Keratinocyte (primary cell): Measurements from ENCODE around the gene BPIFA3. TPM values are rescaled to one million over a fixed set of nuclear protein-coding genes. Genes with fewer than 3 reads are reported as not detected.

Experiments
- DNase-seq: peaks from one replicate; pipeline ENCODE4 v3.0.0-alpha.2; 2011; ENCODE audit warnings: low read depth, missing footprints, low spot score
- FAIRE-seq: peaks from 2 replicates; lab custom pipeline; 2011; peaks lifted over from hg19 to GRCh38; lab: Jason Lieb, UNC
- H2AFZ ChIP-seq: 2 replicates; pipeline ENCODE4 v1.6.0; 2012; ENCODE audit warnings: low read length, control low read depth, inconsistent platforms; ENCODE audit not compliant: control insufficient read depth
- H3K27ac ChIP-seq: 2 replicates; pipeline ENCODE4 v1.5.1; 2011; ENCODE audit warnings: low read length; ENCODE audit not compliant: control insufficient read depth, insufficient read depth
- H3K27me3 ChIP-seq: 3 replicates; pipeline ENCODE4 v1.6.0; 2011; ENCODE audit warnings: low read length; ENCODE audit not compliant: control insufficient read depth, insufficient read depth; ENCODE audit errors: extremely low read depth
- H3K36me3 ChIP-seq, 2 experiments: 2 replicates in 1 of 2; 3 replicates in 1 of 2; pipeline ENCODE4 v1.5.1; 2011; ENCODE audit warnings: low read length in 2 of 2, mild to moderate bottlenecking in 1 of 2; ENCODE audit not compliant: control insufficient read depth in 2 of 2, insufficient read depth in 2 of 2; ENCODE audit errors: extremely low read depth in 1 of 2
- H3K4me1 ChIP-seq: 3 replicates; pipeline ENCODE4 v1.5.1; 2011; ENCODE audit warnings: low read length; ENCODE audit not compliant: control insufficient read depth, insufficient read depth; ENCODE audit errors: extremely low read depth
- H3K4me2 ChIP-seq: 3 replicates; pipeline ENCODE4 v1.6.0; 2011; ENCODE audit warnings: low read depth, low read length; ENCODE audit not compliant: control insufficient read depth, insufficient read depth; ENCODE audit errors: extremely low read depth
- H3K4me3 ChIP-seq, 3 experiments: fragments of 200-600 bp in 1 of 3; sonication (generic) in 1 of 3; 2 replicates in 2 of 3; 3 replicates in 1 of 3; pipeline ENCODE4 v1.5.1; 2011 to 2016; ENCODE audit warnings: low read length in 3 of 3, mild to moderate bottlenecking in 3 of 3, control low read depth in 2 of 3, inconsistent platforms in 1 of 3, low read depth in 1 of 3, mixed read lengths in 1 of 3, mixed run types in 1 of 3, moderate library complexity in 1 of 3; ENCODE audit not compliant: control insufficient read depth in 2 of 3, insufficient read depth in 2 of 3; ENCODE audit errors: extremely low read depth in 1 of 3
- H3K79me2 ChIP-seq: 2 replicates; pipeline ENCODE4 v1.6.0; 2012; ENCODE audit warnings: low read length; ENCODE audit not compliant: control insufficient read depth, insufficient read depth
- H3K9ac ChIP-seq: 3 replicates; pipeline ENCODE4 v1.6.0; 2011; ENCODE audit warnings: low read length; ENCODE audit not compliant: control insufficient read depth, insufficient read depth; ENCODE audit errors: extremely low read depth
- H3K9me1 ChIP-seq: 3 replicates; pipeline ENCODE4 v1.6.0; 2011; ENCODE audit warnings: low read length; ENCODE audit not compliant: control insufficient read depth, insufficient read depth; ENCODE audit errors: extremely low read depth
- H3K9me3 ChIP-seq: 2 replicates; pipeline ENCODE4 v1.5.1; 2012; ENCODE audit warnings: low read depth, low read length; ENCODE audit not compliant: control insufficient read depth
- H4K20me1 ChIP-seq: 3 replicates; pipeline ENCODE4 v1.6.0; 2011; ENCODE audit warnings: low read length; ENCODE audit not compliant: control insufficient read depth, insufficient read depth; ENCODE audit errors: extremely low read depth
- CTCF ChIP-seq, 3 experiments: IDR thresholded peaks in 1 of 3; conservative IDR thresholded peaks in 1 of 3; optimal IDR thresholded peaks in 1 of 3; 2 replicates in 2 of 3; 3 replicates in 1 of 3; pipeline versions ENCODE3 to v1.5.1; 2011; ENCODE audit warnings: low read length in 3 of 3, mild to moderate bottlenecking in 3 of 3, moderate library complexity in 2 of 3, control low read depth in 1 of 3, inconsistent platforms in 1 of 3; ENCODE audit not compliant: insufficient read depth in 2 of 3; ENCODE audit errors: extremely low read depth in 1 of 3
- EZH2 ChIP-seq: IDR thresholded peaks from one replicate; pipeline ENCODE4 v1.6.1; 2012; ENCODE audit warnings: inconsistent platforms, mild to moderate bottlenecking, low read length, moderate library complexity
- dilution Hi-C: fragments of 300-500 bp; cut with MboI; formaldehyde crosslinking; loops from one replicate; pipeline ENCODE4 v1.7.0; 2020; ENCODE audit warnings: low sequenced_read_pairs; ENCODE audit not compliant: extremely low pct_ligation_motif_present
- polyA plus RNA-seq, 5 experiments: library from polyadenylated mRNA; depleted of rRNA in 3 of 5; stranded (reverse) in 3 of 5; stranded (forward) in 1 of 5; unstranded in 1 of 5; fragments of >200 nt; gene quantifications; 1 replicate in 1 of 5; 2 replicates in 3 of 5; 3 replicates in 1 of 5; pipeline versions ENCODE4 v1.2.1 to v1.2.3, GENCODE V29; 2011 to 2012; ENCODE audit warnings: missing spikeins in 2 of 5, low read depth in 1 of 5, low replicate concordance in 1 of 5

Gene BPIFA3
- polyA plus RNA-seq, 1 donor (not counting 4 experiments of a cell fraction or from before 2014, with no cell fraction given): not detected

GRCh38 chr20:33235696-33236095 is 18.5 kb downstream of the BPIFA3 start, which contains the start of gene BPIFA1:
TSS of gene BPIFA1 (plus strand) at chr20:33235996. CDS start at chr20:33237712, 1,716 bp downstream.
- no peaks in the 10 kb centered on the region for H3K36me3 ChIP-seq
- H3K9me3 ChIP-seq: no peaks in the 10 kb centered on the region
- FAIRE-seq (no peak), DNase-seq (no peak)
- H3K27ac ChIP-seq: no peak within 1 kb of the TSS
- peaks cover 3% of the 10 kb centered on the region for H3K27me3 ChIP-seq
- H3K4me3 ChIP-seq: no peak within 1 kb of the TSS
- no peak for TF ChIP-seq CTCF (optimal IDR thresholded peaks at IDR 0.05 in 1 of 3, IDR thresholded peaks at IDR 0.05 in 1 of 3, conservative IDR thresholded peaks at IDR 0.05 in 1 of 3; ENCODE audit: extremely low read depth in 1 of 3, insufficient read depth in 2 of 3, low read length in 3 of 3)
- TF ChIP-seq EZH2: no peak
- H3K9ac ChIP-seq: no peak within 1 kb of the TSS
- H3K4me2 ChIP-seq: no peak within 1 kb of the TSS
- H2AFZ ChIP-seq: no peak within 1 kb of the TSS
- H3K4me1 ChIP-seq: no peaks in the 10 kb centered on the region
- H3K9me1 ChIP-seq: no peaks in the 10 kb centered on the region
- dilution Hi-C loops: no loop called here
- no peaks in the 10 kb centered on the region for H4K20me1 ChIP-seq
- H3K79me2 ChIP-seq: no peaks in the 10 kb centered on the region

GRCh38 chr20:33236351-33236750 is 19.2 kb downstream of the BPIFA3 start:
- Histone ChIP-seq H2AFZ (no peak overlapping the region), H4K20me1 (no peaks in the 10 kb centered on the region), H3K9me1 (no peaks in the 10 kb centered on the region), H3K79me2 (no peaks in the 10 kb centered on the region), H3K27ac (no peak overlapping the region), H3K4me3 (no peak overlapping the region), H3K36me3 (no peaks in the 10 kb centered on the region), H3K27me3 (peaks cover 3% of the 10 kb centered on the region), H3K9me3 (no peaks in the 10 kb centered on the region), H3K9ac (no peak overlapping the region), H3K4me2 (no peak overlapping the region), H3K4me1 (no peaks in the 10 kb centered on the region)
- TF ChIP-seq CTCF (optimal IDR thresholded peaks at IDR 0.05 in 1 of 3, IDR thresholded peaks at IDR 0.05 in 1 of 3, conservative IDR thresholded peaks at IDR 0.05 in 1 of 3; ENCODE audit: extremely low read depth in 1 of 3, insufficient read depth in 2 of 3, low read length in 3 of 3) (no peak), EZH2 (no peak)
- FAIRE-seq (no peak), DNase-seq (no peak)
- dilution Hi-C loops: no loop called here
